ENCODE measurements around the gene LST1.
"Not testable (repeated sequence)": the region's sequence is repeated elsewhere in the genome, so short reads cannot be mapped to it uniquely, and the experiment has no call there.

The LST1 gene

GRCh38 chr6:31580807-31581433 is 5.2 kb upstream of the LST1 start:
- peak; percentile 77 for DNase-seq (ENCODE audit: low spot score)

- no peak for DNase-seq (ENCODE audit: low spot score)
Observed at GRCh38 chr6:31581434-31582229, 4.4 kb upstream of the LST1 start.

GRCh38 chr6:31582230-31582643 is 3.8 kb upstream of the LST1 start, which contains the start of gene LTB:
TSS of gene LTB (minus strand) at chr6:31582424. CDS start at chr6:31582417, 7 bp downstream.
- no peak for DNase-seq (ENCODE audit: low spot score)

GRCh38 chr6:31585491-31585890 is 586 bp upstream of the LST1 start:
- DNase-seq (ENCODE audit: low spot score): no peak

- no peak for DNase-seq (ENCODE audit: low spot score)
Observed at GRCh38 chr6:31586599-31587281, 663 bp downstream of the LST1 start.

- no peak for DNase-seq (ENCODE audit: low spot score)
Observed at GRCh38 chr6:31587791-31588777, 2.0 kb downstream of the LST1 start.

- DNase-seq (ENCODE audit: low spot score): no peak
Observed at GRCh38 chr6:31588871-31589650, 3.0 kb downstream of the LST1 start.

GRCh38 chr6:31590691-31591090 is 4.6 kb downstream of the LST1 start:
- DNase-seq (ENCODE audit: low spot score): not testable (repeated sequence)

- DNase-seq (ENCODE audit: low spot score): no peak
Observed at GRCh38 chr6:31592396-31592771, 6.3 kb downstream of the LST1 start.

GRCh38 chr6:31597006-31597405 is 10.9 kb downstream of the LST1 start:
- DNase-seq (ENCODE audit: low spot score): peak; percentile 66

- DNase-seq (ENCODE audit: low spot score): no peak
Observed at GRCh38 chr6:31607317-31607716, 21.2 kb downstream of the LST1 start.

- DNase-seq (ENCODE audit: low spot score): no peak
Observed at GRCh38 chr6:31609519-31610406, 23.7 kb downstream of the LST1 start.

GRCh38 chr6:31610968-31611367 is 24.9 kb downstream of the LST1 start:
- no peak for DNase-seq (ENCODE audit: low spot score)

- DNase-seq (ENCODE audit: low spot score): no peak
Observed at GRCh38 chr6:31614075-31614619, 28.1 kb downstream of the LST1 start.

- no peak for DNase-seq (ENCODE audit: low spot score)
Observed at GRCh38 chr6:31614684-31615578, 28.9 kb downstream of the LST1 start, which contains the start of gene AIF1. TSS of gene AIF1 (plus strand) at chr6:31615234. CDS start at chr6:31615330, 96 bp downstream.

GRCh38 chr6:31615748-31616147 is 29.7 kb downstream of the LST1 start:
- DNase-seq (ENCODE audit: low spot score): no peak

GRCh38 chr6:31617010-31617409 is 30.9 kb downstream of the LST1 start:
- DNase-seq (ENCODE audit: low spot score): no peak

GRCh38 chr6:31619805-31620585 is 33.9 kb downstream of the LST1 start:
- DNase-seq (ENCODE audit: low spot score): peak; percentile 99
